Calu3 (cell line): ENCODE results near the gene CHRNE. TPM values are rescaled to one million over a fixed set of nuclear protein-coding genes. Genes with fewer than 3 reads are reported as not detected.

ENCODE experiments used
- BruUV-seq: library from RNA; stranded (reverse); fragments of 400-500 nt; replicated peaks from 2 replicates; lab custom pipeline; 2021; lab: Mats Ljungman, UMichigan
- CTCF ChIA-PET: fragments of 300-600 bp; sonication (Branson Sonifier 250); formaldehyde crosslinking; loops from one replicate; lab custom pipeline; 2022; ENCODE audit warnings: antibody characterized with exemption; lab: Charles Lee
- DNase-seq: peaks from one replicate; pipeline ENCODE4 v3.0.0; 2022
- H3K27ac Mint-ChIP-seq: one replicate; pipeline ENCODE4 v1.8.0; 2022; ENCODE audit warnings: mixed read lengths; ENCODE audit not compliant: unreplicated experiment
- H3K27me3 Mint-ChIP-seq: one replicate; pipeline ENCODE4 v1.8.0; 2022; ENCODE audit warnings: mixed read lengths; ENCODE audit not compliant: unreplicated experiment
- H3K36me3 Mint-ChIP-seq: one replicate; pipeline ENCODE4 v1.8.0; 2022; ENCODE audit warnings: mild to moderate bottlenecking, moderate library complexity, mixed read lengths; ENCODE audit not compliant: insufficient read depth, unreplicated experiment
- H3K4me1 Mint-ChIP-seq: one replicate; pipeline ENCODE4 v1.8.0; 2022; ENCODE audit warnings: mild to moderate bottlenecking, low read depth, mixed read lengths; ENCODE audit not compliant: unreplicated experiment
- H3K4me3 Mint-ChIP-seq: one replicate; pipeline ENCODE4 v1.8.0; 2022; ENCODE audit warnings: mild to moderate bottlenecking, low read depth, moderate library complexity, mixed read lengths; ENCODE audit not compliant: unreplicated experiment
- H3K9me3 Mint-ChIP-seq: one replicate; pipeline ENCODE4 v1.8.0; 2022; ENCODE audit warnings: low read depth, mixed read lengths; ENCODE audit not compliant: unreplicated experiment
- CTCF ChIP-seq: fragments of 200-600 bp; IDR thresholded peaks from one replicate; pipeline ENCODE4 v1.8.0; 2022; ENCODE audit warnings: antibody characterized with exemption; ENCODE audit not compliant: unreplicated experiment
- intact Hi-C: fragments of 100-400 bp; cut with micrococcal nuclease; formaldehyde crosslinking; loops from one replicate; pipeline ENCODE4 v1.10.0; 2022; ENCODE audit not compliant: unreplicated experiment
- total RNA-seq: library from RNA; stranded (reverse); gene quantifications from 2 replicates; pipeline ENCODE4 v1.2.3, GENCODE V29; 2022

The CHRNE gene
- total RNA-seq, 1 experiment from 2014 or later = 0.19 TPM

- BruUV-seq = no TSS peak
- CTCF ChIA-PET = interaction anchor here (0.7 kb wide), 1 partner anchor 157 kb away, joined by 4 read pairs; no protein-coding TSS in a partner anchor
- H3K27ac Mint-ChIP-seq = peak overlapping the region; percentile 98
- intact Hi-C loops = no loop called here
- H3K4me3 Mint-ChIP-seq = peak overlapping the region; percentile 89
- peaks cover 30% of the 10 kb centered on the region for H3K4me1 Mint-ChIP-seq
- H3K27me3 Mint-ChIP-seq = no peaks in the 10 kb centered on the region
- no peak for TF ChIP-seq CTCF
- peaks cover 73% of the 10 kb centered on the region for H3K36me3 Mint-ChIP-seq
- H3K9me3 Mint-ChIP-seq = no peaks in the 10 kb centered on the region
- DNase-seq = no peak
Measured at GRCh38 chr17:4947010-4947410, 44.1 kb upstream of the CHRNE start.

GRCh38 chr17:4946312-4946976 is 43.5 kb upstream of the CHRNE start:
- CTCF ChIA-PET = interaction anchor here (0.7 kb wide), 1 partner anchor 157 kb away, joined by 4 read pairs; no protein-coding TSS in a partner anchor
- H3K4me3 Mint-ChIP-seq = peak overlapping the region; percentile 89
- TF ChIP-seq CTCF = no peak
- DNase-seq = no peak
- H3K36me3 Mint-ChIP-seq = peaks cover 78% of the 10 kb centered on the region
- intact Hi-C loops = no loop called here
- no peaks in the 10 kb centered on the region for H3K9me3 Mint-ChIP-seq
- H3K4me1 Mint-ChIP-seq = peaks cover 36% of the 10 kb centered on the region
- peak overlapping the region; percentile 98 for H3K27ac Mint-ChIP-seq
- TSS peak; percentile 76 for BruUV-seq
- no peaks in the 10 kb centered on the region for H3K27me3 Mint-ChIP-seq

- TF ChIP-seq CTCF = no peak
- intact Hi-C loops = no loop called here
- no peaks in the 10 kb centered on the region for H3K27me3 Mint-ChIP-seq
- H3K4me3 Mint-ChIP-seq = peak overlapping the region; percentile 89
- no peak for DNase-seq
- peak overlapping the region; percentile 98 for H3K27ac Mint-ChIP-seq
- CTCF ChIA-PET = no interaction called here
- peaks cover 36% of the 10 kb centered on the region for H3K4me1 Mint-ChIP-seq
- H3K9me3 Mint-ChIP-seq = no peaks in the 10 kb centered on the region
- no TSS peak for BruUV-seq
- H3K36me3 Mint-ChIP-seq = peaks cover 84% of the 10 kb centered on the region
Measured at GRCh38 chr17:4945944-4946280, 43.0 kb upstream of the CHRNE start.

- CTCF ChIA-PET = no interaction called here
- Mint-ChIP-seq H3K9me3 (no peaks in the 10 kb centered on the region), H3K36me3 (peaks cover 85% of the 10 kb centered on the region), H3K4me1 (peaks cover 33% of the 10 kb centered on the region), H3K27me3 (no peaks in the 10 kb centered on the region), H3K27ac (peak overlapping the region; percentile 84), H3K4me3 (peak overlapping the region; percentile 89)
- no peak for TF ChIP-seq CTCF
- intact Hi-C loops = no loop called here
- DNase-seq = peak; percentile 80
- no TSS peak for BruUV-seq
Measured at GRCh38 chr17:4945176-4945943, 42.5 kb upstream of the CHRNE start.
